DMS53 treated with DMSO at 0.1 percent for 48 hours (cell line): ENCODE data around the gene TINAG.

Source experiments
- DNase-seq: peaks from one replicate; lab custom pipeline; 2025; ENCODE audit not compliant: unreplicated experiment; lab: John Stamatoyannopoulos, UW

The TINAG gene

DNA sequence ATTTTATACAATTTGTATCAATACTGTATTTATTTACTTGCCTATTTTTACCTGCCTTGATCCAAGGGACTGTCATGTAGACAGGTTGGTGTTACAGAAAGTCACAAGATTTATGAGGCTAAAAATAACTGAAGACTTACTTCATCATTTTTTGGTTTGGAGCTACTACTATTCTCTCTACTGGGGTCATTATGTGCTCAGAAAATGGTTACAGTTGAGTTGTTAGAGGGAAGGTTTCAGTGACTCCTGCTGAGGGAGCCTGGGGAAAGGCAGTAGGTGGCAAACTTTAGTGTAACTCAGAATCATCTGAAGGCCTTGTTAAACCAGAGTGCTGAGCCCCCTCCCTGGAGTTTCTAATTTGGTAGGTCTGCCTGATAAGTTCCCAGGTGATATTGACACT lies 118.8 kb downstream of the TINAG start:
- no peak for DNase-seq

DNA sequence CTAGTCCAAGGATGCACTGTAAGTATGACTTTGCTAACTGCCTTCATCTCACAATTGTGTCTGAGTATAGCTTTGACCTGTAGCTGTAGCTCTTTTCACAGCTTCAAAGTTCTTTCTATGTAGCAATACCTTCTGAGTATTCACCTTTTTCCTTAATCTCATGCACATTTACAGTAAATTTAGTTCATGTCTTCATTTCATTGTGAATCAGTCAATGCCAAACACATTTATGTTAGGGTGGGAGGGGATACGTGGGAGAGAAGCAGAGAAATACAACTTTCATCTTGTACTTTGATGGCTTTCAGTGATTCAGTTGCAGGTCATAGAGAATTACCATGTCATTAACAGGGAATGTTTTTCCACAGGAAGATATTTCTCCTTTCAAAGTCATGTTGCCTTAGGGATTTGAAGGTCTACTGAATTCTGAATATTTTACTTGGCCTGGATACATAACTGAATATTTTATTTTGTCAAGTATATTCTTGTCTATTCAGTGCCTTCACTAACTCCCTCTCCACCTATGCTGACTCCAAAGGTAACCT lies 119.2 kb downstream of the TINAG start:
- no peak for DNase-seq

DNA sequence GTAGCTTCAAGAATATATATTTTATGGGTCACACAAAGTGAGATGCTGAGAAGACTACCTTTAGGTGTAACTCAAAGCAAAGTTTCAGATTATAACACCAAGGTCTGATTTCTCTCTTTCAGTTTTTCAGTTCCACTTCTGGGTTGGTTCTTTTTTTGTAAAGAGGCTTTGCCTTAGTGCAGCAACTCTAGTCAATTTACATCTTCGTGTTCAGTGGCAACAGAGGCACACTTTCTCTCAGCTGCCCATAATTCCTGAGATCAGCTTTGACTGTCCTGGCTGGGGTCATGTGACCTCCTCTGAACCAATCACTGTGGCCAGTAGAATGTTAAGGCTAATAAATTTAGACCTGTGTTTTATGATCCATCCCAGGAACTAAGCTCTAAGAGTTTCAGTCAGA lies 120.2 kb downstream of the TINAG start:
- DNase-seq, result no peak

DNA sequence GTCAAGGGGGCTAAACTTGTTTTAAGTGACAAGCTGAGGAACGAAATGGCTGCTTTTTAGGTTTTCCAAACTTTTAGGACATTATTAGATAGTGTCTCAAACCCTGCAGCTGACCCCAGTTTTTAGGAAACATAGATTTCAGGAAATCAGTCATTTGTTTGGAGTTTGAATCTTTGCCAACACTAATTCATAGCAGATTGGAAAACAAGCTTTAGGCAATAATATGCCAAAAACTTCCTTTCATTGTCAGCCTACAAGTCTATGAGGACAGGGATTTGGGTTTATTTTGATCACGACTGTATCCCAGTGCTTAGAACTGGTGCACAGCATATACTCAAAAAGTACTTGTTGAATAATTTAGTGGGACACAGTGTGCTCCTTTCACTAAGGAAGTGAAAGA lies 123.2 kb downstream of the TINAG start:
- no peak for DNase-seq
